OCI-LY7 (cell line): ENCODE data around the gene OR4S2. TPM values are rescaled to one million over a fixed set of nuclear protein-coding genes. Genes with fewer than 3 reads are reported as not detected.

Source experiments
- BruUV-seq: library from RNA; stranded (reverse); fragments of 400-500 nt; replicated peaks from 2 replicates; lab custom pipeline; 2021; lab: Mats Ljungman, UMichigan
- CTCF ChIA-PET: fragments of 300-600 bp; sonication (Branson Sonifier 250); formaldehyde crosslinking; loops from one replicate; lab custom pipeline; 2022; ENCODE audit warnings: antibody characterized with exemption; ENCODE audit not compliant: unreplicated experiment; lab: Charles Lee
- POLR2A ChIA-PET: fragments of 300-600 bp; sonication (Branson Sonifier 250); formaldehyde crosslinking; loops from one replicate; lab custom pipeline; 2022; ENCODE audit warnings: antibody characterized with exemption; lab: Charles Lee
- DNase-seq: peaks from one replicate; pipeline ENCODE4 v3.0.0-alpha.2; 2015; ENCODE audit warnings: low spot score
- H2AFZ ChIP-seq: fragments of 200-600 bp; sonication (generic), shearing (Covaris generic); 2 replicates; pipeline ENCODE4 v1.6.1; 2014; ENCODE audit warnings: mild to moderate bottlenecking, antibody characterized with exemption, low read length, moderate library complexity
- H3K27ac ChIP-seq: fragments of 200-600 bp; sonication (generic); 2 replicates; pipeline ENCODE4 v1.5.1; 2014; ENCODE audit warnings: mixed run types, low read depth, mild to moderate bottlenecking, moderate library complexity, low read length, inconsistent platforms; ENCODE audit not compliant: poor library complexity, severe bottlenecking
- H3K36me3 ChIP-seq: fragments of 200-600 bp; sonication (generic); 2 replicates; pipeline ENCODE4 v1.6.1; 2014; ENCODE audit warnings: mild to moderate bottlenecking, antibody characterized with exemption, low read length, moderate library complexity, mixed read lengths; ENCODE audit not compliant: insufficient read depth
- H3K4me1 ChIP-seq: fragments of 200-600 bp; sonication (generic); 2 replicates; pipeline ENCODE4 v1.5.1; 2014; ENCODE audit warnings: mild to moderate bottlenecking, low read length; ENCODE audit not compliant: insufficient read depth, poor library complexity, severe bottlenecking
- H3K4me2 ChIP-seq: fragments of 200-600 bp; sonication (generic); 2 replicates; pipeline ENCODE4 v1.6.1; 2014; ENCODE audit warnings: mild to moderate bottlenecking, low read length
- H3K4me3 ChIP-seq: fragments of 200-600 bp; sonication (generic); 2 replicates; pipeline ENCODE4 v1.5.1; 2014; ENCODE audit warnings: mild to moderate bottlenecking, low read depth, low read length; ENCODE audit not compliant: poor library complexity, severe bottlenecking
- H3K79me2 ChIP-seq: fragments of 200-600 bp; sonication (generic); 2 replicates; pipeline ENCODE4 v1.6.1; 2016; ENCODE audit warnings: low read depth, mild to moderate bottlenecking, low read length, moderate library complexity, mixed read lengths; ENCODE audit not compliant: insufficient read depth
- H3K9me2 ChIP-seq: fragments of 200-600 bp; sonication (generic); 2 replicates; pipeline ENCODE4 v1.6.1; 2016; ENCODE audit warnings: mild to moderate bottlenecking, low read length, mixed read lengths; ENCODE audit not compliant: insufficient read depth
- H3K9me3 ChIP-seq: fragments of 200-600 bp; sonication (generic); 2 replicates; pipeline ENCODE4 v1.6.1; 2014; ENCODE audit warnings: mild to moderate bottlenecking, mixed run types, low read length, mixed read lengths
- H4K20me1 ChIP-seq: fragments of 200-600 bp; sonication (generic); 2 replicates; pipeline ENCODE4 v1.6.1; 2014; ENCODE audit warnings: mild to moderate bottlenecking, antibody characterized with exemption, low read length, moderate library complexity, mixed read lengths; ENCODE audit not compliant: insufficient read depth
- CTCF ChIP-seq: fragments of 200-600 bp; sonication (generic); conservative IDR thresholded peaks from 2 replicates; pipeline ENCODE4 v1.5.1; 2014; ENCODE audit warnings: mild to moderate bottlenecking, antibody characterized with exemption, low read length, moderate library complexity, mixed read lengths
- EZH2phosphoT487 ChIP-seq: fragments of 200-600 bp; sonication (generic); IDR thresholded peaks from 2 replicates; pipeline ENCODE4 v1.6.1; 2018; ENCODE audit warnings: low read depth, borderline replicate concordance, mild to moderate bottlenecking, mixed run types, antibody characterized with exemption, low read length, moderate library complexity, mixed read lengths
- intact Hi-C: fragments of 100-400 bp; cut with micrococcal nuclease; formaldehyde crosslinking; loops from one replicate; pipeline ENCODE4 v1.10.0; 2022; ENCODE audit not compliant: unreplicated experiment
- total RNA-seq, 2 experiments: library from RNA; depleted of rRNA in 1 of 2; stranded (reverse); fragments of >200 nt in 1 of 2; shearing (Covaris generic) in 1 of 2; gene quantifications; 2 replicates each; pipeline ENCODE4 v1.2.3, GENCODE V29; 2014 to 2022

Gene OR4S2
- total RNA-seq, 2 experiments from 2014 or later = not detected

DNA sequence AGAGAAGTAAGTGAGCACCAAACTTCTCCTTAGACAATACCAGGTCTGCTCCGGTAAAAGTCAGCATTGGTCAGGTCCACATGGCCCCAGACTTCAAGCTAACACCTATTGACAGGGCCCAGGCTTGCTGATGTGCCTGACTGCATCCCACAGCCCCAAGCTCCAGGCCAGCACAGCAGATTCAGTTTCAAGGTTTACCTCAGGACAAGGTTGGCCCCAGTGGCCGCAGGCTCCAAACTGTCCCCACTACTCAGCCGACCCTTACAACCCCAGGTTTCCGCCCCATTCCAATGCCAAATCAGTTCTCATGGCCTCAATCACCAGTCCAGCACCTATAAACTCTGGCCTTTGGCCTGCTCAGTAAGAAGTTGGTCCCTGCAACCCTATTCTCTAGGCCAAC, 53.3 kb downstream of the OR4S2 start:
- H2AFZ ChIP-seq = no peak overlapping the region
- no peak overlapping the region for H3K27ac ChIP-seq
- CTCF ChIA-PET = no interaction called here
- BruUV-seq = no TSS peak
- no peaks in the 10 kb centered on the region for H3K79me2 ChIP-seq
- no peaks in the 10 kb centered on the region for H3K9me2 ChIP-seq
- no peak for DNase-seq
- no peak overlapping the region for H3K4me3 ChIP-seq
- POLR2A ChIA-PET = no interaction called here
- intact Hi-C loops = no loop called here
- H3K4me2 ChIP-seq = no peak overlapping the region
- H3K4me1 ChIP-seq = no peaks in the 10 kb centered on the region
- TF ChIP-seq CTCF (no peak), EZH2phosphoT487 (no peak)
- H4K20me1 ChIP-seq = no peaks in the 10 kb centered on the region
- H3K9me3 ChIP-seq = no peaks in the 10 kb centered on the region
- H3K36me3 ChIP-seq = no peaks in the 10 kb centered on the region

Other genes with a start within 250 kb of the OR4S2 start
- not detected in 2 replicates for gene OR4C15, start 93.9 kb upstream of the OR4S2 start, total RNA-seq (2014; rRNA removed; shearing (Covaris generic))
- gene OR4C15, start 93.9 kb upstream of the OR4S2 start, total RNA-seq (2022) = not detected in 2 replicates
- not detected in 2 replicates for gene OR4C16, start 76.2 kb upstream of the OR4S2 start, total RNA-seq (2014; rRNA removed; shearing (Covaris generic))
- gene OR4C16, start 76.2 kb upstream of the OR4S2 start, total RNA-seq (2022) = not detected in 2 replicates
- not detected in 2 replicates for gene OR4C11, start 40.7 kb upstream of the OR4S2 start, total RNA-seq (2014; rRNA removed; shearing (Covaris generic))
- not detected in 2 replicates for gene OR4C11, start 40.7 kb upstream of the OR4S2 start, total RNA-seq (2022)
- not detected in 2 replicates for gene OR4P4, start 13.2 kb upstream of the OR4S2 start, total RNA-seq (2014; rRNA removed; shearing (Covaris generic))
- not detected in 2 replicates for gene OR4P4, start 13.2 kb upstream of the OR4S2 start, total RNA-seq (2022)
- not detected in 2 replicates for gene OR4C6, start 13.9 kb downstream of the OR4S2 start, total RNA-seq (2014; rRNA removed; shearing (Covaris generic))
- not detected in 2 replicates for gene OR4C6, start 13.9 kb downstream of the OR4S2 start, total RNA-seq (2022)
- not detected in 2 replicates for gene OR5D13, start 125.1 kb downstream of the OR4S2 start, total RNA-seq (2014; rRNA removed; shearing (Covaris generic))
- not detected in 2 replicates for gene OR5D13, start 125.1 kb downstream of the OR4S2 start, total RNA-seq (2022)
- not detected in 2 replicates for gene OR5D14, start 147.2 kb downstream of the OR4S2 start, total RNA-seq (2014; rRNA removed; shearing (Covaris generic))
- gene OR5D14, start 147.2 kb downstream of the OR4S2 start, total RNA-seq (2022) = not detected in 2 replicates
- gene OR5L1, start 163.0 kb downstream of the OR4S2 start, total RNA-seq (2014; rRNA removed; shearing (Covaris generic)) = not detected in 2 replicates
- gene OR5L1, start 163.0 kb downstream of the OR4S2 start, total RNA-seq (2022) = not detected in 2 replicates
- not detected in 2 replicates for gene OR5D18, start 171.3 kb downstream of the OR4S2 start, total RNA-seq (2014; rRNA removed; shearing (Covaris generic))
- not detected in 2 replicates for gene OR5D18, start 171.3 kb downstream of the OR4S2 start, total RNA-seq (2022)
- not detected in 2 replicates for gene OR5L2, start 178.9 kb downstream of the OR4S2 start, total RNA-seq (2014; rRNA removed; shearing (Covaris generic))
- not detected in 2 replicates for gene OR5L2, start 178.9 kb downstream of the OR4S2 start, total RNA-seq (2022)
- not detected in 2 replicates for gene OR5D16, start 190.4 kb downstream of the OR4S2 start, total RNA-seq (2014; rRNA removed; shearing (Covaris generic))
- not detected in 2 replicates for gene OR5D16, start 190.4 kb downstream of the OR4S2 start, total RNA-seq (2022)
- not detected in 2 replicates for gene TRIM51, start 235.0 kb downstream of the OR4S2 start, total RNA-seq (2014; rRNA removed; shearing (Covaris generic))
- not detected in 2 replicates for gene TRIM51, start 235.0 kb downstream of the OR4S2 start, total RNA-seq (2022)